LNCAP (cell line): ENCODE data around the gene STAT5A.

Source experiments
- TF ChIP-seq, protein P1 (sequence below): fragments of 450-650 bp; IDR thresholded peaks from 2 replicates; pipeline ENCODE4 v1.5.1; 2017; ENCODE audit warnings: mild to moderate bottlenecking

STAT5A gene

DNA sequence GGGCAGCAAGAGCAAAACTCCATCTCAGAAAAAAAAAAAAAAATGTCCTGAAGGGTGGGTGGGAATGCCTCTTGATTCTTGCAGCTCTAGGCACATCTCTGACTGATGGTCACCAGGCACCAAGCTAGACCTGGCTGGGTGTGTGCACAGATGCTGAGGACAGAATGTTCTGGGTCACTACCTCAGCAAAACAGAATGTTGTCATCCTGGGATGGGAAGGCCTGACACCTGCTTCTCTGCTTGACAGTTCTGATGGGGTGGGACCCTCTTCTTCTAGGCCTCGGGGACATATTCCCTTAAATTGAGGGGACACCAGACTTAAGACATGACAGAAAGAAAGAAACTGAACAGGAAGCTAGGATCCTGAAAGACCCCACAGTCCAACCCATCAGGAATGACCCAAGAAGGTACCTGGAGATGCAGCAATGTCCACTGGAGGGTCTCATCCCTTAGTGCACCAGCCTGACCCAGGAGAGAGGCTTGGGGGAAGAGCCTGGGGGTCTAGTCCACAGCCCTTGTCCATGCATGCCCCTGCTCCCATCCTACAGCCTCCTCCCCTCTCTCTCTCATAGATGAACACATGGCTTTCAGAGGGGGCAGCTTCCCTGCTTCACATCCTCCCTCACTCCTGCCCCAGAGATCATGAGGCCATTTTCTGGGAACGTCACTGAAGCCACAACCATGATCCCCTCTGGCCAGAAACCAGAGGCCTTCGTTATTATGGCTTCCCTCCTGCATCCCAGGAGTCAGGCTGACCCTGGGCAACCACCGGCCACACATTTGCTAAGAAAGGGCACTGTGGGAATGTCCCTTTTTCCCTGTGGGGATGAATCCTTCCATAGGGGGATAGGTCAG lies 8.3 kb upstream of the STAT5A start:
- TF ChIP-seq, protein P1, sequence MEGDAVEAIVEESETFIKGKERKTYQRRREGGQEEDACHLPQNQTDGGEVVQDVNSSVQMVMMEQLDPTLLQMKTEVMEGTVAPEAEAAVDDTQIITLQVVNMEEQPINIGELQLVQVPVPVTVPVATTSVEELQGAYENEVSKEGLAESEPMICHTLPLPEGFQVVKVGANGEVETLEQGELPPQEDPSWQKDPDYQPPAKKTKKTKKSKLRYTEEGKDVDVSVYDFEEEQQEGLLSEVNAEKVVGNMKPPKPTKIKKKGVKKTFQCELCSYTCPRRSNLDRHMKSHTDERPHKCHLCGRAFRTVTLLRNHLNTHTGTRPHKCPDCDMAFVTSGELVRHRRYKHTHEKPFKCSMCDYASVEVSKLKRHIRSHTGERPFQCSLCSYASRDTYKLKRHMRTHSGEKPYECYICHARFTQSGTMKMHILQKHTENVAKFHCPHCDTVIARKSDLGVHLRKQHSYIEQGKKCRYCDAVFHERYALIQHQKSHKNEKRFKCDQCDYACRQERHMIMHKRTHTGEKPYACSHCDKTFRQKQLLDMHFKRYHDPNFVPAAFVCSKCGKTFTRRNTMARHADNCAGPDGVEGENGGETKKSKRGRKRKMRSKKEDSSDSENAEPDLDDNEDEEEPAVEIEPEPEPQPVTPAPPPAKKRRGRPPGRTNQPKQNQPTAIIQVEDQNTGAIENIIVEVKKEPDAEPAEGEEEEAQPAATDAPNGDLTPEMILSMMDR: no peak

DNA sequence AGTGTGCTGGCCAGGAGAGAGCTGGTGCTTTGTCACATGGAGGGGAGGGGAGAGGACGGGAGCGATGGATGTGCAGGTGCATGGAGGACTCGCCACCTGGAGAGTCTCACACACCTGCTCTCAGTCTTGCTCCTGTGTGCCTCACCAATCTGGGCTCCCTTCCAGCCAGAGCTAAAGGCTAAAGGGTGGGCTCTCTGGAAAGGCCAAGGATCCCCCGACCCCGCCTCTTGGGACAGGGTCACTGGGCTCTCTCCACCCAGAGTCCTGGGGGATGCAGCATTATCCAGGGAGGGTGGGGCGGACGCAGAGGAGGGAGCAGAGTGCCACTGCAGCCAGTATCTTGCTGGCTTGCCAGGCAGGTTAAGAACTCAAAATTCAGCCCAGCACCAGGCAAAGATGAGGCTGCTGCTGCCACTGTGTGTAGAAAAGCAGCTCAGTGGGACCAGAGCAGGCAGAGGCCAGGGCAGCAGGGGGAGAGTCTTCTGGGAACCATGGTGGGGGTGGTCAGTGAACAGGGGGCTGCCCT lies 6.7 kb upstream of the STAT5A start:
- TF ChIP-seq, protein P1: no peak

DNA sequence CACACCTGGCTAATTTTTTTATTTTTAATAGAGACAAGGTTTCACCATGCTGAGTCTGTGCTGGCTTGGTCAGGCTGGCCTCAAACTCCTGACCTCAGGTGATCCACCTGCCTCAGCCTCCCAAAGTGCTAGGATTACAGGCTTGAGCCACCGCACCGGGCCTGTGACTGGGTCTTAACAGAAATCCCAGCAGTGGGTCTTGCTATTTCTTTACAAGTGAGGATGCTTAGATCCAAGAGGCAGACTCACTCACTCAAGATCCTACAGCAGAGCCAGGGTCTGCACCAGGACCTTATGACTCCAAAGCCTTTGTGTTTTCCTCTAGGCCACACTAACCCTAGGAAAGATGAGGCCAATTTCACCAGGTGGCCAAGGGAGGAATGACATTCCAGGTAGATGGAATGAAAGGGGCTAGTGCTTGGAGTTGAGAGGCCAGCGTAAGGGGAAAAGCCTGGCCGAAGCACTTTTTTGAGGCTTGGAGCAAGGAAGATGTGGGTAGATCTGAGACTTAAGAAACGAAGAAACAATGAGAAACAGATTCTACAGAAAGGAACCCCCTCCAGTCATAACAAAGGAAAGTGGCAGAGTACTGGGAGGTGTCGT lies 5.7 kb upstream of the STAT5A start:
- TF ChIP-seq, protein P1: no peak

DNA sequence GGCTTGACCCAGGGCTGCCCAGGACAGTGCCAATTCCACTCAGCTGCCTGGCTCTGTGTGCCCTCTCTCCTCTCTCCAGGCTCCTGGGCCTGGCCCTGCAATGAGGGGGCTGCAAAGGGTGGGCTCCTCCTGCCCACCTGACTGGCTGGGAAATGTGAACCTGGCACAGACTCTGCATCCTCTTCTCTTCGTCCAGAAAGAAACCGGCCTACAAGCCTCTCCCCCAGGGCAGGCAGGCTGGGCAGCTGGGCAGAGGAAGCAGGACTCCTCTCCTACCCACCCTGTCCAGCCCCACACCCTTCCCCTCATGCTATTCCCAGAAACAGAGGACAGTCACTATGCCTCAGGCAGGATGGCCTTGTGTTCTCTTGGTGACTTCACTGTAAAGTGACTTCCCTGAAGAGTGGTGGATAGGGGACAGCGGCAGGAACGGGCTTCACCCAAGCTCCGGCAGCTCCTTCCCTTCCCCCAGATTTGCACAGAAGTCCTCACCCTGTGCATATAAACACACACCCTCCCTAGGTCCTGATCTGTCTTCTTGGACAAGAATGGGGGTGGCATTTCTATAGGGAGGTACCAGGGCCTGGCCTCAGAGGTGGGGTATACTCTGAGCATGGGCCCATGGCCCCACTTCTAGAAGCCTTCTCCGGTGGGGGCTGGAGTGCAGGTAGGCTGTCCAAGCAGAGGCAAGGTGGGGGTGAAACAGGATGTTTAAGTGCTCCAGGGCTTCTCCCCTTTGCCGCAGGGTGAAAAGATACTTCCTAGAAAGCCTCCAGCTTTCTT lies 4.9 kb upstream of the STAT5A start:
- TF ChIP-seq, protein P1: no peak

DNA sequence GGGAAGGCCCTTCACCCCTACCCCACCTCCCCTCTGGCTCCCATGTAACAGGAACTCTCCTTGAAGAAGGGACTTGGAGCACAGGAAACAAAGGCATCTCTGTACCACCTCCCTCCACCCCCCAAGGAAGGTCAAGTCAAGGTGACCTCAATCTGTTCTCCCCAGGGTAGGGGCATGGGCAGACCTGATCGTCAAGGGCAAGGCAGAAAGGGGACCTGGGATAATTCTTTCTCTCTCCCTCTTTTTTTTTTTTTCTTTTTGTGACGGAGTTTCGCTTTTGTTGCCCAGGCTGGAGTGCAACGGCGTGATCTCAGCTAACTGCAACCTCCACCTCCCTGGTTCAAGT lies 4.3 kb upstream of the STAT5A start:
- TF ChIP-seq, protein P1: no peak

DNA sequence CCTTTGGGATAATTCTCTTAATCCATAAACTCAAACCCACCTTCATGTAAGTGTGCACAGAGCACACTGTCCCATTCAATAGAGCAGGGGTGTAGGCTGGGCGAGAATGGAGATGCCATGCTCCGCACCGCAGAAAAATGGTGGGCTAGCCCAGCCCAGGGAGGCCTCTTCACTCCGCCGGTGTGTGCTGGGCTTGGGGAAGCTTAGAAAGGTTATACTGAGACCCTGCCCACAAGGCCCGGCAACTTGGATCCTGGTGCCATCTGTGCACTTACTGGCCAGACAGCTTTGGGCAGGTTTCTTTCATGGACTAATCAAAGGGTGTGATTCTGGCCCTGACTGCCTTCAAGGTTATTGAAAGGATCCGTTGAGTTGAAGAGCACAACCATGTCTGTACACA lies 3.7 kb upstream of the STAT5A start:
- TF ChIP-seq, protein P1: no peak

DNA sequence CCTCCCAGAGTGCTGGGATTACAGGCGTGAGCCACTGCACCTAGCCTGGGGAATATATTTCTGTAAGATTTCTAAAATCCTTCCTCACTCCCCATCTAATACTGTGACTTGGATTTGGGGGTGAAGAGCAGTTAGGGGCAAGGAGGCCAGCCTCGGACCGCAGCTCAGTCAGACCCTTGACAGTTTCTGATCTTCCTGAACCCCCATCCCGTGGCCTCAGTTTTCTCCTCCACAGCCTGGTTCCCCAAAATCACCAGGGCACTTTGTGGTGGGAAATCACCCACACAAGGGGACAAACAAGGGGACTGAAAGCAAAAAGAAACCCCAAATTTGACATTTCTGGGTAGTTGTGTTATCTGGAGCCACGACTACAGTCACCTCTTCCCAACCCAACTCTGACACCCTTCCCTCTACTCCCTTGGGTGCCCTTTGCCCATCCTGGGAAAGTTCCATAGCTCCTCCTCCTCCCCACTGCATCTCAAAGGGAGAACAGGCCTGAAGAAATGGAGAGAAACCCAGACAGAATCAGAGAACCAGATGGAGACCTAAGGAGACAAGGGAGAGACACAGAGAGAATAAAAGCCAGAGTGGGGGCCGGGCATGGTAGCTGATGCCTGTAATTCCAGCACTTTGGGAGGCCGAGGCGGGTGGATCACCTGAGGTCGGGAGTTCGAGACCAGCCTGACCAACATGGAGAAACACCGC lies 2.8 kb upstream of the STAT5A start:
- TF ChIP-seq, protein P1: no peak
